Natural killer cell (primary cell): ENCODE measurements around the gene CMSS1. TPM values are rescaled to one million over a fixed set of nuclear protein-coding genes. Genes with fewer than 3 reads are reported as not detected.

Source experiments
- ATAC-seq, 3 donors: fragments of 150-1000 bp in 2 of 3; fragments of 200-7000 bp in 1 of 3; cut with Tn5 transposase; 1 replicate in 1 of 3; 2 replicates in 2 of 3; pipeline ENCODE4 v1.10.0; 2021; ENCODE audit warnings: mild to moderate bottlenecking in 2 of 3, moderate library complexity in 2 of 3
- DNase-seq, 2 donors: peaks; one replicate each; pipeline versions ENCODE4 v3.0.0 to v3.0.0-alpha.2; 2013 to 2021; ENCODE audit warnings: mixed read lengths in 1 of 2
- H3K27ac ChIP-seq: one replicate; pipeline ENCODE4 v1.5.1; 2013; ENCODE audit warnings: mild to moderate bottlenecking, low read length
- H3K27me3 ChIP-seq: one replicate; pipeline ENCODE4 v1.6.1; 2013; ENCODE audit warnings: low read length; ENCODE audit not compliant: control insufficient read depth, insufficient read depth
- H3K36me3 ChIP-seq: one replicate; pipeline ENCODE4 v1.6.1; 2013; ENCODE audit warnings: low read length; ENCODE audit not compliant: control insufficient read depth, insufficient read depth
- H3K4me1 ChIP-seq: one replicate; pipeline ENCODE4 v1.6.1; 2013; ENCODE audit warnings: low read length; ENCODE audit not compliant: control insufficient read depth, insufficient read depth
- H3K4me3 ChIP-seq: one replicate; pipeline ENCODE4 v1.5.1; 2013; ENCODE audit warnings: low read length
- H3K9me3 ChIP-seq: one replicate; pipeline ENCODE4 v1.6.1; 2013; ENCODE audit warnings: low read length; ENCODE audit not compliant: control insufficient read depth, insufficient read depth
- H3K27ac Mint-ChIP-seq, 2 donors: one replicate each; pipeline ENCODE4 v1.8.0; 2022; ENCODE audit warnings: mild to moderate bottlenecking in 2 of 2, mixed read lengths in 2 of 2, moderate library complexity in 1 of 2
- H3K27me3 Mint-ChIP-seq, 2 donors: one replicate each; pipeline ENCODE4 v1.8.0; 2022; ENCODE audit warnings: low read depth in 2 of 2, mixed read lengths in 2 of 2
- H3K36me3 Mint-ChIP-seq: one replicate; pipeline ENCODE4 v1.8.0; 2022; ENCODE audit warnings: mixed read lengths
- H3K4me1 Mint-ChIP-seq, 2 donors: one replicate each; pipeline ENCODE4 v1.8.0; 2022; ENCODE audit warnings: mixed read lengths in 2 of 2
- H3K4me3 Mint-ChIP-seq: one replicate; pipeline ENCODE4 v1.8.0; 2022; ENCODE audit warnings: mild to moderate bottlenecking, moderate library complexity, mixed read lengths
- H3K9me3 Mint-ChIP-seq, 2 donors: one replicate each; pipeline ENCODE4 v1.8.0; 2022; ENCODE audit warnings: mixed read lengths in 2 of 2
- WGBS: methylation state at CpG from one replicate; pipeline ENCODE4 v1.1.7; 2013; ENCODE audit warnings: missing lambda C conversion rate; ENCODE audit not compliant: insufficient coverage; 5-methylcytosine and 5-hydroxymethylcytosine counted together
- intact Hi-C: fragments of 100-400 bp; cut with micrococcal nuclease; formaldehyde crosslinking; loops from one replicate; pipeline ENCODE4 v1.14.2; 2022
- total RNA-seq, 4 donors: library from RNA; stranded (reverse); fragments of 120-200 nt in 1 of 4; gene quantifications; one replicate each; pipeline versions ENCODE4 v1.2.3 to v1.2.4, GENCODE V29; 2013 to 2022
- TF ChIP-seq, protein P1 (sequence below): fragments of 200-600 bp; IDR thresholded peaks from one replicate; pipeline ENCODE4 v1.8.0; 2022; ENCODE audit warnings: antibody characterized with exemption

CMSS1 gene
- total RNA-seq, 3 donors from 2014 or later (not counting 1 experiment from before 2014, with no cell fraction given), result 7.8 to 12.7 (median 9.2) TPM

DNA sequence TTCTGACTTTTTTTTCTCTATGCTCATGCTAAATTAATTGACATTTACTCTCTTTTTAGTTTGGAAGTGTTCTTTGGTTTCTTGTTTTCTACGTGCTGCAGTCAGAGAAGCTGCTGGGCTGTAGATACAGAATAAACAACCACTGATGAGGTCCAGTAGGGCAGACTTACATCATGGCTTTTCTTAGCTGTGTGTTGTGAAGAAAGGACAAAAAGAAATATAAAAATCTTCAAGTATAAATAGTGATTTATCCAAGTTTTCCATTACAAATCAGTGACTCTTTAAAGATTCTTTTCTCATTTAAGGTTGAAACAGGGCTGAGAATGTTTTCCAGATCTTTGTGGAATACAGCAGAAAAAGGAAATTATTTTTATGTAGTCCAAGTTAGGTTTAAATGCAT is 122.2 kb downstream of the CMSS1 start:
- Mint-ChIP-seq H3K4me1 (peaks cover 0 to 7% of the 10 kb centered on the region in 2 donors), H3K9me3 (no peaks in the 10 kb centered on the region), H3K4me3 (no peak overlapping the region), H3K36me3 (no peaks in the 10 kb centered on the region), H3K27ac (no peak overlapping the region), H3K27me3 (no peaks in the 10 kb centered on the region)
- Histone ChIP-seq H3K9me3 (no peaks in the 10 kb centered on the region), H3K27ac (no peak overlapping the region), H3K4me1 (no peaks in the 10 kb centered on the region), H3K4me3 (no peak overlapping the region), H3K36me3 (no peaks in the 10 kb centered on the region), H3K27me3 (no peaks in the 10 kb centered on the region)
- TF ChIP-seq, protein P1, sequence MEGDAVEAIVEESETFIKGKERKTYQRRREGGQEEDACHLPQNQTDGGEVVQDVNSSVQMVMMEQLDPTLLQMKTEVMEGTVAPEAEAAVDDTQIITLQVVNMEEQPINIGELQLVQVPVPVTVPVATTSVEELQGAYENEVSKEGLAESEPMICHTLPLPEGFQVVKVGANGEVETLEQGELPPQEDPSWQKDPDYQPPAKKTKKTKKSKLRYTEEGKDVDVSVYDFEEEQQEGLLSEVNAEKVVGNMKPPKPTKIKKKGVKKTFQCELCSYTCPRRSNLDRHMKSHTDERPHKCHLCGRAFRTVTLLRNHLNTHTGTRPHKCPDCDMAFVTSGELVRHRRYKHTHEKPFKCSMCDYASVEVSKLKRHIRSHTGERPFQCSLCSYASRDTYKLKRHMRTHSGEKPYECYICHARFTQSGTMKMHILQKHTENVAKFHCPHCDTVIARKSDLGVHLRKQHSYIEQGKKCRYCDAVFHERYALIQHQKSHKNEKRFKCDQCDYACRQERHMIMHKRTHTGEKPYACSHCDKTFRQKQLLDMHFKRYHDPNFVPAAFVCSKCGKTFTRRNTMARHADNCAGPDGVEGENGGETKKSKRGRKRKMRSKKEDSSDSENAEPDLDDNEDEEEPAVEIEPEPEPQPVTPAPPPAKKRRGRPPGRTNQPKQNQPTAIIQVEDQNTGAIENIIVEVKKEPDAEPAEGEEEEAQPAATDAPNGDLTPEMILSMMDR, result no peak
- intact Hi-C loops, result no loop called here
- WGBS, result 86% methylated on average over 1 of the region's 1 CpG
- ATAC-seq (no peak), DNase-seq (no peak)

DNA sequence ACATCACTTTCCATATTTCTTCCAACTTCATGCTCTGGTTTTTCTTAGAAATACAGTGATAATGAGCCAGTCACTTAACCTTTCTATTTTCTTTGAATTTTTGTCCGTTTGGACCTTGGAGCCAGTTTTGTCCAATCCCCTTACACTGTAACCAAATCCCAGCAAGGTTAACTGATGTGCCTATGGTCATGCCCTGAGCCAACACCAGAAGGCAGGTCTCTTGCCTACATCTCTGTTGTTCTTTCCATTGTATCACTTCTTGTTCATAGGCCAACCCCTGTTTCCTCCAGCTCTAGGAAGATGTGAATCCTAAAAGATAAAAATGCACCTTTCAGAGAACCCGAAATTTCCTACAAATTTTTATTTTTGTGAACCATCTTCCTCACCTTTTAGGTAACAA is 122.7 kb downstream of the CMSS1 start:
- Mint-ChIP-seq H3K4me3 (no peak overlapping the region), H3K27me3 (no peaks in the 10 kb centered on the region), H3K36me3 (no peaks in the 10 kb centered on the region), H3K9me3 (no peaks in the 10 kb centered on the region), H3K27ac (no peak overlapping the region), H3K4me1 (peaks cover 4 to 11% of the 10 kb centered on the region in 2 donors)
- no peaks in the 10 kb centered on the region for H3K9me3 ChIP-seq
- H3K36me3 ChIP-seq, result no peaks in the 10 kb centered on the region
- intact Hi-C loops, result no loop called here
- no peak overlapping the region for H3K27ac ChIP-seq
- H3K27me3 ChIP-seq, result no peaks in the 10 kb centered on the region
- DNase-seq, result no peak
- TF ChIP-seq, protein P1, result no peak
- ATAC-seq, result no peak
- 94% methylated on average over 2 of the region's 2 CpGs for WGBS
- H3K4me3 ChIP-seq, result no peak overlapping the region
- no peaks in the 10 kb centered on the region for H3K4me1 ChIP-seq

DNA sequence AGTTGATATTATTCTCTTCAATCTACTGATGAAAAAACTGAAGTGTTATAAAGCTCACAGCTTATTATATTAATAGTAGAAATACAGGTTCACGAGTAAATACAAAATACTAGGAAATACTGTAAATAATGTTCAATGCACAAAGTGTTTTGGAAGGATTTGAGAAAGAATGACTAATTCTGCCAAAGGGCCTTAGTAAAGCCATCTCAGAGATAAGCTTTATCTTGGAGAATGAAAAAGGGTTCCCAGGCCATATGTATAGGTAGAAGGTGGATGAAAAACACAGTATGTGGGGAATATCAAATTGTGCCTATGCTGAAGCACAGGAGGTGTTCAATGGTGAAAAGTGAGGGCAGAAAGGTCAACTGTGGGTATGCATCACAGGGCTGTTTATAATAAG is 123.5 kb downstream of the CMSS1 start:
- Mint-ChIP-seq H3K4me3 (no peak overlapping the region), H3K4me1 (peaks cover 6 to 13% of the 10 kb centered on the region in 2 donors), H3K27me3 (no peaks in the 10 kb centered on the region), H3K9me3 (no peaks in the 10 kb centered on the region), H3K36me3 (no peaks in the 10 kb centered on the region), H3K27ac (no peak overlapping the region)
- Histone ChIP-seq H3K36me3 (no peaks in the 10 kb centered on the region), H3K27ac (no peak overlapping the region), H3K27me3 (no peaks in the 10 kb centered on the region), H3K9me3 (no peaks in the 10 kb centered on the region), H3K4me3 (no peak overlapping the region), H3K4me1 (no peaks in the 10 kb centered on the region)
- intact Hi-C loops, result no loop called here
- WGBS, result no CpG with 5 or more reads among the region's 1 CpG
- DNase-seq (no peak), ATAC-seq (no peak)
- TF ChIP-seq, protein P1, result no peak
